Colonic mucosa (tissue), 4 donors: ENCODE data around the gene TRUB1. TPM values are rescaled to one million over a fixed set of nuclear protein-coding genes. Genes with fewer than 3 reads are reported as not detected.

Experiments used
- DNase-seq: peaks from one replicate; pipeline ENCODE4 v3.0.0-alpha.2; 2020
- H3K27ac ChIP-seq: fragments of 200-600 bp; one replicate; pipeline ENCODE4 v1.8.0; 2021
- H3K27me3 ChIP-seq: fragments of 200-600 bp; one replicate; pipeline ENCODE4 v1.8.0; 2021
- H3K36me3 ChIP-seq: fragments of 200-600 bp; one replicate; pipeline ENCODE4 v1.8.0; 2021
- H3K4me1 ChIP-seq: fragments of 200-600 bp; one replicate; pipeline ENCODE4 v1.8.0; 2021; ENCODE audit warnings: mild to moderate bottlenecking
- H3K4me3 ChIP-seq: fragments of 200-600 bp; one replicate; pipeline ENCODE4 v1.8.0; 2021
- H3K9ac ChIP-seq, 2 donors: one replicate each; pipeline ENCODE4 v1.7.0; 2013; ENCODE audit warnings: control low read depth in 2 of 2, low read depth in 2 of 2, low read length in 2 of 2
- H3K9me3 ChIP-seq: fragments of 200-600 bp; one replicate; pipeline ENCODE4 v1.8.0; 2021
- intact Hi-C: fragments of 100-400 bp; cut with DNase I; formaldehyde crosslinking; loops from one replicate; pipeline ENCODE4 v1.14.1; 2022
- total RNA-seq, 2 donors: library from RNA; stranded (reverse); fragmentation: NEBNext Ultra II Directional in 1 of 2; extraction: Animal tissue kit (Norgen Biotek cat#: 25700) in 1 of 2; gene quantifications; one replicate each; pipeline ENCODE4 v1.2.1, GENCODE V29; 2021
- TF ChIP-seq, protein P1 (sequence below): fragments of 200-600 bp; IDR thresholded peaks from one replicate; pipeline ENCODE4 v1.8.0; 2022; ENCODE audit warnings: antibody characterized with exemption, mild to moderate bottlenecking
- donor health status: healthy.
- donor health status: DM: no; HTN: no; CAD: no.
- donor health status: DM: no; HTN: no; CAD: no.

The TRUB1 gene
- total RNA-seq, 2 donors from 2014 or later: 15.1 to 20.3 TPM

DNA sequence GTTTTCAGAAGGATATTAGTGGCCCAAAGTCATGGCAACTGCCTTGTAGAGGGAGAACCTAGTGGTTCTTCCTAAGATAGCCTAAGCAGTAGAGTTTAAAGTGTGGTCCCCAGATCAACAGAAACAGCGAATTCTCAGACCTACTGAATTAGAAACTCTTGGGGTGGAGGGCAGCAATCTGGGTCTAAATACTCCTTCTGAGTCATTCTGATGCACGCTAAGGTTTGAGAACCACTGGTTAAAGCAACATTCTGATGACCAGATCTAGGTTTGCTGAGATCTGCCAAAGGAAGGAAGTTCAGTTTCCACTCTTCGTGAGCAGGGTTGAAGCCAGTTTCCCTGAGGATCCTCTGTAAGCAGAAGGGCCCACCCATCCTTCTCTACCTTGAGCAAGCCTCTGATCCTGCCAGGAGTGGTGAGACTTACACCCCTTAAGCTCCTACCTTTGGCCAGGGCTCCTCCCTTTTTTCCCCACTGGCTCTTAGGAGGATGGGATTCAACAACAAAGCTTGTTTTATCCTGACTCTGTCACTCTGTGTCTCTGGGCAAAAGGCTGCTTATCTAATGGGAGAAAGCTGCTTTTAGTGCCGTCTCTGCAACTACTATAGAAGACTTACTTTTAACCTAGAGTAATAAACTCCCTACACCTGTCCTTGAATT lies 26.8 kb upstream of the TRUB1 start:
- TF ChIP-seq, protein P1, sequence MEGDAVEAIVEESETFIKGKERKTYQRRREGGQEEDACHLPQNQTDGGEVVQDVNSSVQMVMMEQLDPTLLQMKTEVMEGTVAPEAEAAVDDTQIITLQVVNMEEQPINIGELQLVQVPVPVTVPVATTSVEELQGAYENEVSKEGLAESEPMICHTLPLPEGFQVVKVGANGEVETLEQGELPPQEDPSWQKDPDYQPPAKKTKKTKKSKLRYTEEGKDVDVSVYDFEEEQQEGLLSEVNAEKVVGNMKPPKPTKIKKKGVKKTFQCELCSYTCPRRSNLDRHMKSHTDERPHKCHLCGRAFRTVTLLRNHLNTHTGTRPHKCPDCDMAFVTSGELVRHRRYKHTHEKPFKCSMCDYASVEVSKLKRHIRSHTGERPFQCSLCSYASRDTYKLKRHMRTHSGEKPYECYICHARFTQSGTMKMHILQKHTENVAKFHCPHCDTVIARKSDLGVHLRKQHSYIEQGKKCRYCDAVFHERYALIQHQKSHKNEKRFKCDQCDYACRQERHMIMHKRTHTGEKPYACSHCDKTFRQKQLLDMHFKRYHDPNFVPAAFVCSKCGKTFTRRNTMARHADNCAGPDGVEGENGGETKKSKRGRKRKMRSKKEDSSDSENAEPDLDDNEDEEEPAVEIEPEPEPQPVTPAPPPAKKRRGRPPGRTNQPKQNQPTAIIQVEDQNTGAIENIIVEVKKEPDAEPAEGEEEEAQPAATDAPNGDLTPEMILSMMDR: no peak
- intact Hi-C loops: no loop called here
- Histone ChIP-seq H3K9me3 (no peaks in the 10 kb centered on the region), H3K4me1 (no peaks in the 10 kb centered on the region), H3K4me3 (no peak overlapping the region), H3K27me3 (no peaks in the 10 kb centered on the region), H3K9ac (no peak overlapping the region), H3K36me3 (no peaks in the 10 kb centered on the region), H3K27ac (no peak overlapping the region)
- DNase-seq: no peak

DNA sequence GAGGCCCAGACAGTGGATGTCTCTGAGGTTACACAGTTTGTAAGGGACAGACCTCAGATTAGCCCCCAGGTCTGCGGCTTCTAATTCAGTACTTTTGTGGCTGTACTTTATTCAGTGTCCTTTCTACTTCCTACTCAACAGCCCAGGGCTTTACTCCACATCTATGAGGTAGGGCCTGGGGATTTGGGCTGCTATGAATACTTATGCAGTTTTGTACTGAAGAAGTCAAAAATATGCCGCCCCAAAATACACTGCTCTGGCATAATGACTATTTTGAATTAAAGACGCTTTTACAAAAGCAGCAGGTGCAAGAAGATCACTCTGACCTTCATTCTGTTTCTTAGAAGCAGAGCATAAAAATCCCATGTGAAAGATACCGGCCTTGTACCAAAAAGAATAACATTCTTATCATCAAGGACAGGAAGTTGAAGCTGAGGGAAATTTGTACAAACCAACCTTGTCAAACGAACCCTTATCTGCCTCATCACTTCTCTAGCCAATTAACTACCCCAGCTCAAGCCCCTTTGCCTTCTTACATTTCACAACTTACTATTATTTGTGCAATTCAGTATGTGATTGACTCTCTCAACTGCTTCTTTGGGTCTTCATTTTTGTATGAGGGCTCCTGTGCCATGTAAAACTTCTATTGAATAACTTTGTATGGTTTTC lies 26.1 kb upstream of the TRUB1 start:
- Histone ChIP-seq H3K9ac (no peak overlapping the region), H3K27me3 (no peaks in the 10 kb centered on the region), H3K4me1 (no peaks in the 10 kb centered on the region), H3K4me3 (no peak overlapping the region), H3K36me3 (no peaks in the 10 kb centered on the region), H3K9me3 (no peaks in the 10 kb centered on the region), H3K27ac (no peak overlapping the region)
- DNase-seq: no peak
- TF ChIP-seq, protein P1: no peak
- intact Hi-C loops: no loop called here

DNA sequence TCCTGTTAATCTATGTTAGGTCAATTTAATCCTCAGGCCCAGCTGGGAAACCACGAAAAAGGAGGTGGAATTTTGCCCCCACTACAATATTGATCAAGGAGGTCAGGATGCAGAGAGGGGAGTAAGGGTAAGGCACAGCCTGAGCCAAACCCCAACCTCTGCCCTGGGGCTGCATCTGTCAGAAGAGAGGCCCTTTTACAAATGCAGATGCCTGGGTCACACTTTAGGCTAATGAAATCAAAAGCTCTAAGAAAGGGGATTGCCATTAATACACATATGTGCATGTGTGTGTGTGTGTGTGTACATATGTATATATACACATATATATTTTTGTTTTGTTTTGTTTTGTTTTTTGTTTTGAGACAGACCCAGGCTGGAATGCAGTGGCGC lies 25.5 kb upstream of the TRUB1 start:
- Histone ChIP-seq H3K4me1 (no peaks in the 10 kb centered on the region), H3K4me3 (no peak overlapping the region), H3K27ac (no peak overlapping the region), H3K9ac (no peak overlapping the region), H3K27me3 (no peaks in the 10 kb centered on the region), H3K9me3 (no peaks in the 10 kb centered on the region), H3K36me3 (no peaks in the 10 kb centered on the region)
- no peak for DNase-seq
- intact Hi-C loops: no loop called here
- TF ChIP-seq, protein P1: no peak

DNA sequence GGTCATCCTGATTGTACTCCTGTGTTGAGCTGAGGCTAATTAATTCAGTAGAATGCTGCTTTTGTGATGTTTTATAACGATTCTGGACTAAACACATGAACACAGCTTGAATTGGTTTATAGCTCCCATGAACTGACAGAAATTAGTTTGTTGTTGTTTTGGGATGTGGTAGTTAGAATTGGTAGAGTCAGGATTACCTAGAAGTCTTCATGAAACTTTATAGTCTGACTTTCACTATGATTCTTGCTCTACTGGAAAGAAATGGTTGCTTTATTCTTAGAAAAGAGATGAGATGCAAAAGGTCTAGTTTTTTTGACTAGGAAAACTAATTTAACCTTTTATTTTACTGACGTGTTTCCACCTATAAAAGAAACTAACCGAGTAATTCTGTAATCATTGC lies 23.4 kb upstream of the TRUB1 start:
- H3K9me3 ChIP-seq: no peaks in the 10 kb centered on the region
- no peaks in the 10 kb centered on the region for H3K36me3 ChIP-seq
- H3K27me3 ChIP-seq: no peaks in the 10 kb centered on the region
- H3K4me1 ChIP-seq: no peaks in the 10 kb centered on the region
- no peak for DNase-seq
- H3K4me3 ChIP-seq: no peak overlapping the region
- TF ChIP-seq, protein P1: no peak
- no peak overlapping the region for H3K9ac ChIP-seq
- intact Hi-C loops: no loop called here
- H3K27ac ChIP-seq: no peak overlapping the region

DNA sequence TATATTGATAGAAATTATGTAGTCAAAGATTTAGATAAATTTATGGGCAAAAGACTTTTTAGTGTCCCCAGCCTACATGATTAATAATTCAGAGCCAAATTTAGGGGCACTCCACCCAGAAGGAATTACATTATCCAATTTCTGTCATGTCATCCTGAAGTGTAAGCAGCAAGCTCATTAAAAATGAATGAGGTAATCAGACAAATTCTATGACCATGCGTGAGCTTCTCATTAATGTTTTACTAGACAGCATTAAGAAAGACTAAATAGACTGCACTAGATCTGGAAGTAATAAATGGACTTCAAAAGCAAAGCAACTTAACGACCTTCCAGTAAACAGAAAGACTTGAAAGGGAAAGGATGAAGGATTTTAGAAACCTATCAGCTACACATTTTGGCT lies 22.7 kb upstream of the TRUB1 start:
- Histone ChIP-seq H3K4me1 (no peaks in the 10 kb centered on the region), H3K36me3 (no peaks in the 10 kb centered on the region), H3K9ac (no peak overlapping the region), H3K4me3 (no peak overlapping the region), H3K27me3 (no peaks in the 10 kb centered on the region), H3K27ac (no peak overlapping the region), H3K9me3 (no peaks in the 10 kb centered on the region)
- intact Hi-C loops: no loop called here
- TF ChIP-seq, protein P1: no peak
- no peak for DNase-seq
